HG03354 (cell line): Measurements from ENCODE around the gene SLC26A6.

ENCODE experiments used
- ATAC-seq: cut with Tn5 transposase; IDR thresholded peaks from one replicate; pipeline ENCODE4 v1.9.1; 2021; ENCODE audit warnings: mild to moderate bottlenecking; ENCODE audit not compliant: unreplicated experiment, poor library complexity, severe bottlenecking

The SLC26A6 gene

DNA sequence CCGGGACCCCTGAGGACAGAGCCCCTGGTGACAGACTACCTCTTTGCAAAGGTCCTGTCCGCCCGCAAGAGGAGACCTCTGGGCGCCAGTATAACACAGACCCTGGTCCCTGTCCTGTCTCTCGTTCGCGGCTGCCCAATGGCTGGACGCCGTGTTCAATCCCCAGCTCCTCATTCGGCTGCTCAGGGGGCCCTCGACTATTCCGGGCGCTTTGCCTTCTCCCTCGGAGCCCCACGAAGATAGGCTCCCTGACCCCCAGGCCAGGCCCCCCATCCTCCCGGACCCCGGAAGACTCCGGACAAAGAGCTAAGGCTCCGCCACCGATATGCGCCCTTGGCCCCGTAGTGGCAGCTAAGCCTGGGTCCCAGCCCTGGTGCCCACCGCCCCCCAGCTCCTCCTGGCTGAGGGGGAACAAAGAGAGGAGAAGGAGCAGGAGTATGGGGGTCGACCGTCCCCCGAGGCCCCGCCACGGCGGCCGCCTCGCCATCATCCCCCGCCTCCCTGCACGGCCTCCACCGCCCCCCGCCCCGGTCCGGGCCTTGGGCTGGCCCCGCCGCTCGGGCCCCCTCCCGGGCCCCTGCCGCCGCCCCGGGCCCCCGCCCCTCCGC, 27.0 kb upstream of the SLC26A6 start:
- no peak for ATAC-seq

DNA sequence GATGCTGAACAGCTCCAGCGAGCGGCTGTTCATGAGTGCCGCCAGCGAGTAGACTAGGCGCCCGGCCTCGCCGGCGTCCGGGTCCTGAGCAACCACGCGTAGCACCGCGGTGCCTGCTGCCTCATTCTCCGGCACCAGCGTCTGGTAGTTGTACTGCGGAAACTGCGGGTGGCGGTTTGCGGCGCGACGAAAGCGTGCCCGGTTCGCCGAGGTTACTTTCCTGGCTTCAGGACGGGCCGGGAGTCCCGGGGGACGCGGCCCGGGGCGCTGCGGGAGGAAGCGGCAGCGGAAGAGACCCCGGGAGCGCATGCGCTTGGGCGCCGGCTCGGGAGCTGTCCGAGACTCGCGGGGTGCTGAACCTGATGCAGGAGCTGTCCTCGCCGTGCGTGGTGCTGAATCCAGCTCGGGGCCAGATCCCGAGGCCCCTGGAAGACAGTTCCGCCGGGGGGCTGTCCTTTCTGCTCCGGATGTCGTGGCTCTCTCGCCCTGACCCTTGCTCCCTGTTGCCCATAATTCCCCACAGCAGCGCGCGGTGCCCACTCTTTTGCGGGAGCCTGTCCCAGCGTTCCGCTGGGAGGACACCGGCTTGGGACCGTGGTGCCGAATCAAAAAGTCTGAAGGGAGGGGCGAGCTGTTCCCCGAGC, 26.4 kb upstream of the SLC26A6 start:
- ATAC-seq: peak; percentile 35

DNA sequence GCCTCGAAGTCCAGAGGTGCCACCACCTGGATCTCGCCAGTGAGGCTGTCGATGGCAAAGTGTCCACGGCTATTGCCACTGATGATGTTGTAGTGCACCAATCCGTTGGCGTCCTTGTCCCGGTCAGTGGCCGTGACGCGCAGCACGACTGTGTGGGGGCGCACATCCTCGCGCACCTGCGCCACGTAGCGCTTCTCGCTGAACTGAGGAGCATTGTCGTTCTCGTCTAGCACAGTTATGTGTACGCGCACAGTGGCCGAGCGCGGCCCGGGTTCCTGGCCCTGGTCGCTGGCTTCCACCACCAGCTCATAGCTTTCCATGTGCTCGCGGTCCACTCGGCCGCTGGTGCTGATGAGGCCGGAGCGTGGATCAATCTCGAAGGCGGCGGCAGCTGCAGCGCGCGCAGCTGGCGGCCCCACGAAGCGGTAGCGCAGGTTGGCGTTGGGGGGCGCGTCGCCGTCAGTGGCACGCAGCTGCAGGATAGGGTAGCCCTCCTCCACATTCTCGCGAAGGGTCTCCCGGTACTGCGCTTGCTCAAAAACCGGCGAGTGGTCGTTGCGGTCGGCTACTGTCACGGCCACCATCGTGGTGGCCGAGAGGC, 25.6 kb upstream of the SLC26A6 start:
- no peak for ATAC-seq

- no peak for ATAC-seq
Observed at GRCh38 chr3:48656841-48657281, 21.6 kb upstream of the SLC26A6 start.

GRCh38 chr3:48656061-48656840, 21.0 kb upstream of the SLC26A6 start:
- ATAC-seq: peak; percentile 58

GRCh38 chr3:48655606-48656005, 20.3 kb upstream of the SLC26A6 start:
- ATAC-seq: no peak

DNA sequence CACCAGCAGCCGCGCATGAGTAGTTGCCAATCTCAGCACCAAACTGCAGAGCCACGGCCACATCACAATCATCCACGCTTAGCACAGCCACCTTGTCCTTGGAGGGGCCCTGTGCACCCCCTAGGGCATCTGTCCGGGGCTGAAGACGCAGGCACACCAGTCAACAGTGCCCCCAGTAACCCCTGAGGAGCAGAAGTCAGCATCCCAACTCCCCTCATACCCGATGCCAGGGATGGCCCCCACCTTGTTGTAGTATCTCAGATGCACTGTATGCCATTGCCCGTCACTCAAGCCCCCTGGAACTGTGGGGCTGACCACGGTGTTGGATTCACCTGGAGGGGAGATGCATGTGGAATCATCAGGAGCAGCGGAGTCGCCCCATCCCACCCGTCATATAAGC, 19.8 kb upstream of the SLC26A6 start:
- no peak for ATAC-seq

DNA sequence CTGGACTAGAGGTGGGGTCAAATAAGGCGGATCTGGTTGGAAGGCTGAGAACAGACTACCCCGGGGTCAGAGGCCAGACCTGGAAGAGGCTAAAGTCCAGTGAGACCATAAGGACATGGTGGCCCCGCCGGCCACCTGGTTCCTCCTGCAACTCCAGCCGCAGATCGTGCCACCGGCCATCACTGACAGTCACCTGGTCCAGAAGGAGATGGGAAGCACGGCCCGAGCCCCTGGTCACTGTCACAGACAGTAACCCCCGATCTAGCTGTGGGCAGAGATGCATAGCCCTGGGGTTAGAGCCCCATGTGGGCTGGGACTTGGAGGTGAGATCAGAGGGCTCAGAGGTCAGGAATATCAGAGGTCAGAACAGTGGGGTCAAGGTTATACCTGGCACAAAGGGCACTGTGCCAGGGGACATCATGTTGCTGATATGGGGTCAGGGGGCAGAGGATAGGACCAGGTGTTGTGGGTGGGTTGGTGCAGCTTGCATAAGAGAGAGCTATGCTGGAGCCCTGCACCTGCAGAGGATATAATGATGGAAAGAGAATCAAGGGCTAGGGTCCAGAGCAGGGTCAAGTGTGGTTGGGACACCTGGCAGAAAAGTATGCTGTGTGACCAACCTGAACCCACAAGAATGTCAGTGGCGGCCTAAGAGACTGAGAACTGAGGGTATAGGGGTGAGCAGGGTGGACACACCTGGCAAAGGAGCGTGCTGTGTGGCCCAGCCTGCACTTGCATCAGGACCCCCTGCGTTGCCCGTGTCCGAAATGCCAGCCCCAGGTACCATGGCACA, 17.9 kb upstream of the SLC26A6 start:
- ATAC-seq: no peak

- ATAC-seq: no peak
Observed at GRCh38 chr3:48651771-48652170, 16.5 kb upstream of the SLC26A6 start.

GRCh38 chr3:48650723-48651122, 15.5 kb upstream of the SLC26A6 start:
- ATAC-seq: no peak

DNA sequence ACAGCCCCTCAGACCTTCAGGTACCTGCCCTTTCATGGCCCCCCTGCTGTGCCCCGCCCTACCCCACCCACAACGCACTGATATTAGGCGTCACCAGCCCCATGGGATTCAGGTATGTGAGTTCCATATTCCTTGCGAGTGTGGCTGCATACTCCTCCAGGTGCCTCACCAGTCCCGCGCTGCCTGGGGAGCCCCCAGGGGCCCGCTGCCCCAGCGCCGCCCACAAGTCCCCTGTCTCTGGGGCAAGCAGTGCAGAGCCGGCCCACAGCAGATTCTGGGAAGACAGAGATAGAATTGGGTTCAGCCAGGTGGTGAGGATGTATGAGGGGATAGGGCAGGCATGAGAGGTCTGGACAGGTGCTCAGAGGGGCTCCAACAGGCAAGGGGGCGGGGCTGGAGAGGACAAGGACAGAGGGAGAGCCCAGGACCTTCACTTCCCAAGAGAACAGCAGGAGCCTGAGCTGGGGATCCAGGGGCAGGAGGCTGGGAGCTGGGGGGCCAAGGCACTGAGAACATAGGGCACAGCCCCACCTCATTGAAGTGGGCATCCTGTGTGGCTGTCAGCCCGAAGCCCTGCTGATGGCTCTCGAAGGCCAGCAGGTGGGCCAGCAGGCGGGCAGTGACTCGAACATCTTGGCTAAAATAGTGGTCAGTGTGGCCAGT, 13.1 kb upstream of the SLC26A6 start:
- no peak for ATAC-seq

DNA sequence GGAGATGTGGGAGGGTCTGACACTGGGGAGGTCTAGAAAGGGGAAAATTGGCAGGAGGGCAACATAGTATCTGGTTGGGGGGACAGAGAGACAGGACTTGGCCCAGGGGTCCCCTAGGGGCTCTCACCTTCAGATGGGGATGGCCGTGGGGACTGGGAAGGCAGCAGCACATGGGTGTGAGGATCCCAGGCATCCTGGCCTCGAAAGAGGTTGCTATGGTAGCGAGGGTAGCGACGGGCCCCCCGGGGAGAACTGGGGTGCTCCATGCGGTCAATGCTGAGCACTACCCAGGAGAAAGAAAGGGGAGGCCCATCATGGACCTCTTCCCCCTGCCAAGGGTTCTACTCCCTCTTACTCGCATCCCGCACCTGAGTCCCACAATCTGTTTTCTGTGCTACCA, 12.5 kb upstream of the SLC26A6 start:
- ATAC-seq: no peak

- no peak for ATAC-seq
Observed at GRCh38 chr3:48644898-48645760, 9.9 kb upstream of the SLC26A6 start.

DNA sequence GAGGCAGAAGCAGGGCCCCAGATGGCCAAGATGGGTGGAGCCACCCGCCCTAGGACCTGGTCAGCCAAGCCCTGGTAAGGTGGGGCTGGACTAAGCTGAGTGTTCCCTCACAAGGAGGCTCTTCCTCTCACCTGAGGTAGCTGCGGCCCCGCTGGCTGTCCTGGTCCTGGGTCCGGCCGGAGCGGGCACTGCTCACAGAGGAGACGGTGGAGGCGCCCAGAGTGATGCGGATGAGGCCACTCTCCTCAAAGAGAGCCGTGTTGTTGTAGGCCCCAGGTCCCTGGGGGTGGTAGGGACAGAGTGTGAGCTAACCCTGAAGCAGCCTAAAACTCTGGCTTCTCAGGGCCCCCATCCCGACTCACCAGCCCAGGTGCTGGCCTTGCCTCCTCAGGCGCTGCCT, 7.3 kb upstream of the SLC26A6 start:
- ATAC-seq: no peak

DNA sequence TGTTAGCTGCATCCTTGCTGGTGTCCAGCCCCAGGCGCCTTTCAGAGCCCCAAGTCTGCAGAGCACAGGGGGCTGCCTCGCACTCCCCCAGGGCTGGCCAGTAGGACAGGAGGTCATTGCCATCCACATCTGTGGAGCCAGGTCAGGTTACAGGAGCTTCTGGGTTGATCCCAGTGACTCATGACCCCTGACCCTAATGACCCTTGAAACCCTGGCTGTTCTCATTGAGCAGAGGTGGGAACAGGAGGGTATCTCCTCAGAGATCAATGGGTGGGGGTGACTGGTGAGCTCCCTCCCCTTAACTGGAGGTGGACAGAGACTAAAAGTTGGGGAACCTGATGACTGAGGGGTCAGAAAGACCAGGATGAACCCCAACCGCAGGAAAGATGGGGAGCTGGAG, 6.1 kb upstream of the SLC26A6 start:
- ATAC-seq: no peak

- ATAC-seq: no peak
Observed at GRCh38 chr3:48639944-48640606, 4.8 kb upstream of the SLC26A6 start.

- no peak for ATAC-seq
Observed at GRCh38 chr3:48637305-48637704, 2.0 kb upstream of the SLC26A6 start.

GRCh38 chr3:48636149-48636655, 941 bp upstream of the SLC26A6 start:
- ATAC-seq: no peak
